GM12878 (cell line): ENCODE results near the gene PMIS2. TPM values are rescaled to one million over a fixed set of nuclear protein-coding genes. Genes with fewer than 3 reads are reported as not detected.

ENCODE experiments used
- ATAC-seq: fragments of 200-7000 bp; cut with Tn5 transposase; 3 replicates; pipeline ENCODE4 v1.9.1; 2020; ENCODE audit warnings: mild to moderate bottlenecking, moderate library complexity
- BruUV-seq: library from RNA; stranded (reverse); fragments of 400-500 nt; replicated peaks from 2 replicates; lab custom pipeline; 2021; lab: Mats Ljungman, UMichigan
- CTCF ChIA-PET: fragments of 300-600 bp; sonication (Branson Sonifier 250); formaldehyde crosslinking; extraction: SDS; loops from one replicate; lab custom pipeline; 2021; ENCODE audit warnings: inconsistent platforms; lab: Yijun Ruan, JAX
- POLR2A ChIA-PET: fragments of 350-600 bp; formaldehyde crosslinking; extraction: SDS; loops from one replicate; lab custom pipeline; 2021; ENCODE audit warnings: inconsistent platforms; lab: Charles Lee
- RAD21 ChIA-PET: fragments of 300-600 bp; sonication (Branson Sonifier 250); formaldehyde crosslinking; loops from one replicate; lab custom pipeline; 2023; ENCODE audit warnings: antibody characterized with exemption; ENCODE audit not compliant: unreplicated experiment; lab: Charles Lee
- SMC1A ChIA-PET: fragments of 300-600 bp; sonication (Branson Sonifier 250); formaldehyde crosslinking; loops from one replicate; lab custom pipeline; 2023; ENCODE audit not compliant: unreplicated experiment, uncharacterized antibody; lab: Charles Lee
- DNase-seq: peaks from one replicate; pipeline ENCODE4 v3.0.0-alpha.2; 2011; ENCODE audit warnings: low read depth, low spot score
- FAIRE-seq: peaks from 3 replicates; lab custom pipeline; 2011; peaks lifted over from hg19 to GRCh38; lab: Jason Lieb, UNC
- H2AFZ ChIP-seq: 2 replicates; pipeline ENCODE4 v1.6.0; 2011; ENCODE audit warnings: low read depth, low read length, control low read depth; ENCODE audit not compliant: control insufficient read depth
- H3K27ac ChIP-seq: 2 replicates; pipeline ENCODE4 v1.5.1; 2011; ENCODE audit warnings: control low read depth; ENCODE audit not compliant: control insufficient read depth, insufficient read depth
- H3K27me3 ChIP-seq, 2 experiments: replicated peaks in 1 of 2; 2 replicates each; pipeline versions ENCODE4 v1.6.0 to v1.6.1; 2011; ENCODE audit warnings: low read length in 1 of 2; ENCODE audit not compliant: control insufficient read depth in 2 of 2, insufficient read depth in 2 of 2
- H3K36me3 ChIP-seq, 2 experiments: 2 replicates each; pipeline ENCODE4 v1.5.1; 2011; ENCODE audit warnings: low read length in 1 of 2; ENCODE audit not compliant: control insufficient read depth in 2 of 2, insufficient read depth in 2 of 2
- H3K4me1 ChIP-seq: 2 replicates; pipeline ENCODE4 v1.6.1; 2011; ENCODE audit warnings: mild to moderate bottlenecking, low read length, moderate library complexity, mixed read lengths; ENCODE audit not compliant: control insufficient read depth, insufficient read depth
- H3K4me2 ChIP-seq: 2 replicates; pipeline ENCODE4 v1.6.0; 2011; ENCODE audit warnings: control low read depth; ENCODE audit not compliant: control insufficient read depth, insufficient read depth
- H3K4me3 ChIP-seq: fragments of 200-600 bp; sonication (generic); 2 replicates; pipeline ENCODE4 v1.5.1; 2016
- H3K79me2 ChIP-seq: 2 replicates; pipeline ENCODE4 v1.6.0; 2011; ENCODE audit warnings: low read length; ENCODE audit not compliant: control insufficient read depth, insufficient read depth
- H3K9ac ChIP-seq: 2 replicates; pipeline ENCODE4 v1.8.0; 2011; ENCODE audit warnings: low read length, control low read depth, mixed read lengths; ENCODE audit not compliant: control insufficient read depth, insufficient read depth
- H3K9me3 ChIP-seq: replicated peaks from 3 replicates; pipeline ENCODE4 v1.5.1; 2011; ENCODE audit warnings: mild to moderate bottlenecking, low read length; ENCODE audit not compliant: control insufficient read depth, insufficient read depth
- H4K20me1 ChIP-seq: 2 replicates; pipeline ENCODE4 v1.6.0; 2011; ENCODE audit not compliant: control insufficient read depth, insufficient read depth
- BCL11A ChIP-seq: IDR thresholded peaks from 2 replicates; pipeline ENCODE4 v1.6.1; 2011; ENCODE audit warnings: low read depth, low read length
- CHD1 ChIP-seq: IDR thresholded peaks from 2 replicates; pipeline ENCODE4 v1.6.1; 2012; ENCODE audit warnings: low read depth, low read length, improper control_type of control experiment
- CHD2 ChIP-seq: IDR thresholded peaks from 2 replicates; pipeline ENCODE4 v1.6.1; 2011; ENCODE audit warnings: low read depth, low read length, improper control_type of control experiment, borderline replicate concordance
- CREB1 ChIP-seq: IDR thresholded peaks from 2 replicates; pipeline ENCODE4 v1.6.1; 2012; ENCODE audit warnings: low read depth, mild to moderate bottlenecking, inconsistent platforms
- E2F8 ChIP-seq: fragments of 450-650 bp; IDR thresholded peaks from 2 replicates; pipeline ENCODE4 v1.6.1; 2018; ENCODE audit warnings: mild to moderate bottlenecking, low read depth, moderate library complexity; ENCODE audit not compliant: partially characterized antibody
- EZH2 ChIP-seq: IDR thresholded peaks from 2 replicates; pipeline ENCODE4 v1.6.1; 2012; ENCODE audit warnings: low read depth, mild to moderate bottlenecking, control low read depth, inconsistent platforms, low read length, borderline replicate concordance; ENCODE audit not compliant: control insufficient read depth
- FOS ChIP-seq: IDR thresholded peaks from 3 replicates; pipeline ENCODE4 v1.6.1; 2011; ENCODE audit warnings: borderline replicate concordance; ENCODE audit not compliant: insufficient read length; ENCODE audit errors: extremely low read depth
- LARP7 ChIP-seq: fragments of 450-650 bp; IDR thresholded peaks from 2 replicates; pipeline ENCODE4 v1.6.1; 2017; ENCODE audit warnings: mild to moderate bottlenecking
- NFIC ChIP-seq: IDR thresholded peaks from 2 replicates; pipeline ENCODE4 v1.6.1; 2012; ENCODE audit warnings: low read depth, mild to moderate bottlenecking, inconsistent platforms, low read length, moderate library complexity
- NFXL1 ChIP-seq: fragments of 450-650 bp; IDR thresholded peaks from 2 replicates; pipeline ENCODE4 v1.6.1; 2017; ENCODE audit warnings: antibody characterized with exemption, mild to moderate bottlenecking, borderline replicate concordance
- NFYA ChIP-seq: IDR thresholded peaks from 2 replicates; pipeline ENCODE4 v1.6.1; 2011; ENCODE audit warnings: low read depth, mild to moderate bottlenecking, low read length, improper control_type of control experiment, borderline replicate concordance
- SREBF2 ChIP-seq: IDR thresholded peaks from 2 replicates; pipeline ENCODE4 v1.6.1; 2012; ENCODE audit warnings: mild to moderate bottlenecking, low read length
- ZNF592 ChIP-seq: fragments of 450-650 bp; IDR thresholded peaks from 2 replicates; pipeline ENCODE4 v1.6.1; 2017; ENCODE audit warnings: mild to moderate bottlenecking, moderate library complexity
- WGBS: methylation state at CpG from one replicate; pipeline ENCODE4 v1.1.6; 2016; ENCODE audit warnings: low lambda C conversion rate; ENCODE audit not compliant: insufficient replicate concordance, insufficient coverage; ENCODE audit errors: missing lambda C conversion rate; 5-methylcytosine and 5-hydroxymethylcytosine counted together
- in situ Hi-C: fragments of 300-500 bp; cut with MboI; formaldehyde crosslinking; loops from 9 replicates; pipeline ENCODE4 v1.14.3; 2018; ENCODE audit warnings: mixed read lengths
- intact Hi-C: fragments of 100-400 bp; cut with micrococcal nuclease; formaldehyde crosslinking; loops from one replicate; pipeline ENCODE4 v1.14.2; 2022; ENCODE audit not compliant: unreplicated experiment
- polyA plus RNA-seq, 11 experiments: library from polyadenylated mRNA; depleted of rRNA in 4 of 11; unstranded in 6 of 11; stranded (reverse) in 5 of 11; fragments of >200 nt; fragmentation: Nextera tagmentation in 4 of 11; fragmentation: Illumina TruSeq in 1 of 11; extraction: Ambion mirVana in 4 of 11; extraction: Trizol in 1 of 11; gene quantifications; 1 replicate in 1 of 11; 2 replicates in 10 of 11; pipeline versions ENCODE4 v1.2.1 to v1.2.3, GENCODE V29; 2011 to 2016; ENCODE audit warnings: inconsistent platforms in 2 of 11, missing spikeins in 2 of 11, low read depth in 1 of 11
- total RNA-seq, 4 experiments: library from RNA; depleted of rRNA in 3 of 4; stranded (reverse); fragments of >200 nt in 3 of 4; fragmentation: Illumina TruSeq in 1 of 4; extraction: Trizol in 1 of 4; gene quantifications; 2 replicates each; pipeline versions ENCODE4 v1.2.1 to v1.2.3, GENCODE V29; 2013 to 2021
- TF ChIP-seq, protein P1 (sequence below), 3 experiments: IDR thresholded peaks in 2 of 3; conservative IDR thresholded peaks in 1 of 3; 2 replicates each; pipeline ENCODE4 v1.5.1; 2011; ENCODE audit warnings: low read depth in 3 of 3, low read length in 3 of 3, mild to moderate bottlenecking in 3 of 3, control low read depth in 2 of 3, moderate library complexity in 2 of 3, inconsistent platforms in 1 of 3, mixed read lengths in 1 of 3; ENCODE audit not compliant: control insufficient read depth in 2 of 3, insufficient read depth in 1 of 3; ENCODE audit errors: extremely low read depth in 1 of 3

PMIS2 gene
- total and polyA plus RNA-seq, 10 of the 15 experiments (the other 5 are each of a cell fraction or from before 2014, with no cell fraction given): not detected

- no peak for TF ChIP-seq ZNF592
These were observed 35.7 kb downstream of the PMIS2 start (continued) for GRCh38 chr19:35621708-35622107.

- intact Hi-C loops (no loop called here), in situ Hi-C loops (no loop called here)
- Histone ChIP-seq H2AFZ (no peak overlapping the region), H3K36me3 (no peaks in the 10 kb centered on the region; a peak in 1 of 4 replicates), H3K79me2 (no peaks in the 10 kb centered on the region), H3K4me3 (no peak overlapping the region), H3K4me2 (no peak overlapping the region), H3K27me3 (no peaks in the 10 kb centered on the region), H4K20me1 (no peaks in the 10 kb centered on the region), H3K4me1 (no peaks in the 10 kb centered on the region), H3K9me3 (no peaks in the 10 kb centered on the region), H3K27ac (no peak overlapping the region), H3K9ac (no peak overlapping the region)
- DNase-seq: no peak
- no peak for FAIRE-seq
- POLR2A ChIA-PET: interaction anchor here (0.8 kb wide), 1 partner anchor 10 kb away, joined by 3 read pairs; the partner anchor contains the start of gene HAUS5
- SMC1A ChIA-PET: no interaction called here
- no TSS peak for BruUV-seq
- no peak for ATAC-seq
- WGBS: 91% methylated on average over 13 of the region's 13 CpGs
- CTCF ChIA-PET: no interaction called here
- RAD21 ChIA-PET: no interaction called here
- no peak for TF ChIP-seq NFXL1
- TF ChIP-seq CHD1: no peak
- TF ChIP-seq E2F8: no peak
- TF ChIP-seq LARP7: no peak
- TF ChIP-seq FOS: no peak
- TF ChIP-seq NFYA: no peak
- TF ChIP-seq CHD2: no peak
- no peak for TF ChIP-seq EZH2
- TF ChIP-seq, protein P1, sequence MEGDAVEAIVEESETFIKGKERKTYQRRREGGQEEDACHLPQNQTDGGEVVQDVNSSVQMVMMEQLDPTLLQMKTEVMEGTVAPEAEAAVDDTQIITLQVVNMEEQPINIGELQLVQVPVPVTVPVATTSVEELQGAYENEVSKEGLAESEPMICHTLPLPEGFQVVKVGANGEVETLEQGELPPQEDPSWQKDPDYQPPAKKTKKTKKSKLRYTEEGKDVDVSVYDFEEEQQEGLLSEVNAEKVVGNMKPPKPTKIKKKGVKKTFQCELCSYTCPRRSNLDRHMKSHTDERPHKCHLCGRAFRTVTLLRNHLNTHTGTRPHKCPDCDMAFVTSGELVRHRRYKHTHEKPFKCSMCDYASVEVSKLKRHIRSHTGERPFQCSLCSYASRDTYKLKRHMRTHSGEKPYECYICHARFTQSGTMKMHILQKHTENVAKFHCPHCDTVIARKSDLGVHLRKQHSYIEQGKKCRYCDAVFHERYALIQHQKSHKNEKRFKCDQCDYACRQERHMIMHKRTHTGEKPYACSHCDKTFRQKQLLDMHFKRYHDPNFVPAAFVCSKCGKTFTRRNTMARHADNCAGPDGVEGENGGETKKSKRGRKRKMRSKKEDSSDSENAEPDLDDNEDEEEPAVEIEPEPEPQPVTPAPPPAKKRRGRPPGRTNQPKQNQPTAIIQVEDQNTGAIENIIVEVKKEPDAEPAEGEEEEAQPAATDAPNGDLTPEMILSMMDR (IDR thresholded peaks at IDR 0.05 in 2 of 3, conservative IDR thresholded peaks at IDR 0.05 in 1 of 3; ENCODE audit: control insufficient read depth in 2 of 3, extremely low read depth in 1 of 3, insufficient read depth in 1 of 3, low read depth in 3 of 3, low read length in 3 of 3): no peak
- no peak for TF ChIP-seq SREBF2
- TF ChIP-seq CREB1: no peak
- TF ChIP-seq NFIC: no peak
- TF ChIP-seq BCL11A: no peak
These were observed 36.8 kb downstream of the PMIS2 start for GRCh38 chr19:35622750-35623149.
